ENCODE data around the gene LCE5A. TPM values are rescaled to one million over a fixed set of nuclear protein-coding genes. Genes with fewer than 3 reads are reported as not detected.
"Not testable (repeated sequence)": the region's sequence is repeated elsewhere in the genome, so short reads cannot be mapped to it uniquely, and the experiment has no call there.

Gene LCE5A
- total RNA-seq, 2 experiments from 2014 or later, result not detected

DNA sequence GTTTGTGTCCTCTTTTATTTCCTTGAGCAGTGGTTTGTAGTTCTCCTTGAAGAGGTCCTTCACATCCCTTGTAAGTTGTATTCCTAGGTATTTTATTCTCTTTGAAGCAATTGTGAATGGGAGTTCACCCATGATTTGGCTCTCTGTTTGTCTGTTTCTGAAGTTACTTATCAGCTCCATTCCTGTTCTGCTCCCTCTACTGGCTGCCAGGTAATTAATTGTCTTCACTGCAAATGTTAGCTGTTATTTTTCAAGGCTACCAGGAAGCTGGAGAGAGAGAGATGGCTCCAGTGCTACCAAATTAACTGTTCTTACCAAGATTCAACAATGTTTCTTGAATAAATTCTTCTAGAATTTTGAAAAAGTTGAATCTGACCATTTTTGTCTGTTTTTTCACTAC, 19.1 kb upstream of the LCE5A start:
- H3K36me3 ChIP-seq (ENCODE audit: insufficient read depth, low read length); BruUV-seq (replicated peaks); intact Hi-C loops (cut with micrococcal nuclease; ENCODE audit: unreplicated experiment); H3K9me2 ChIP-seq (ENCODE audit: insufficient read depth, low read length); H3K4me3 ChIP-seq (ENCODE audit: low read depth, low read length, poor library complexity, severe bottlenecking); H3K9me3 ChIP-seq (ENCODE audit: low read length); POLR2A ChIA-PET; H2AFZ ChIP-seq (ENCODE audit: low read length); H3K79me2 ChIP-seq (ENCODE audit: insufficient read depth, low read depth, low read length); DNase-seq (ENCODE audit: low spot score); CTCF ChIA-PET (ENCODE audit: unreplicated experiment); H3K4me2 ChIP-seq (ENCODE audit: low read length); H4K20me1 ChIP-seq (ENCODE audit: insufficient read depth, low read length); H3K27ac ChIP-seq (ENCODE audit: low read depth, low read length, poor library complexity, severe bottlenecking); H3K4me1 ChIP-seq (ENCODE audit: insufficient read depth, low read length, poor library complexity, severe bottlenecking): not testable (repeated sequence)
- peak; percentile 30; the same call in 1 of the 2 replicates for TF ChIP-seq CTCF (conservative IDR thresholded peaks at IDR 0.05; ENCODE audit: low read length)

DNA sequence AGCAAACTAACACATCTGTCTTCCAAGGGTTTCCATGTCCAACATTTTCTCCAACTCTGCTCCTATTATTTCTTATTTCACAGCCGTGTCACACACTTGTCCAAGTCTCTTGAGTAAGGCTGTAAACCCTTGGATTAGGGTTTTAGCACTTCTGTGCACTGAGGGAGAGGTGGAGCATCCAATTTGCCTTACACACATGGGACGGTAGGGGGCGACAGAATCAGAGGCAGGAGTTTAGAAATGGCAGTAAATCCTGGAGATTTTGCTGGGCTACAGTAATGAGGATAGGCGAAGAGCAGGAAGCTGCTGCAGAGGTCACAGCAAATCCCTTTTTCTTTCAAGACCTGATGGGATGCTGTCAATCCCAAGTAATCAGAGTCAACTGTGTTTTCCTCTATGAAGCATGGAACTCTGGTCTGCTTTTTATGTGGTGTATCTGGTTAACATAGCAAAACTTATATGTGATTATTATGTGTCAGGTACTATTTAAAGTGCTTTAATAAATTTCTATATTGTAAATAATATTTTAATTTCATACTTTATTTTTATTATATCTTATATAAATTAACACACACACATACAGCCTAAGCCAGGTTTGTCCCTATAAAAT, 15.4 kb upstream of the LCE5A start:
- Histone ChIP-seq H3K79me2 (ENCODE audit: insufficient read depth, low read depth, low read length) (no peaks in the 10 kb centered on the region), H3K9me3 (ENCODE audit: low read length) (no peaks in the 10 kb centered on the region), H3K4me3 (ENCODE audit: low read depth, low read length, poor library complexity, severe bottlenecking) (no peak overlapping the region), H4K20me1 (ENCODE audit: insufficient read depth, low read length) (no peaks in the 10 kb centered on the region), H3K36me3 (ENCODE audit: insufficient read depth, low read length) (no peaks in the 10 kb centered on the region), H3K27ac (ENCODE audit: low read depth, low read length, poor library complexity, severe bottlenecking) (no peak overlapping the region), H3K4me2 (ENCODE audit: low read length) (no peak overlapping the region), H3K4me1 (ENCODE audit: insufficient read depth, low read length, poor library complexity, severe bottlenecking) (no peaks in the 10 kb centered on the region), H2AFZ (ENCODE audit: low read length) (no peak overlapping the region), H3K9me2 (ENCODE audit: insufficient read depth, low read length) (no peaks in the 10 kb centered on the region)
- no peak for TF ChIP-seq CTCF (conservative IDR thresholded peaks at IDR 0.05; ENCODE audit: low read length)
- ChIA-PET POLR2A (no interaction called here), CTCF (ENCODE audit: unreplicated experiment) (no interaction called here)
- no peak for DNase-seq (ENCODE audit: low spot score)
- intact Hi-C loops (cut with micrococcal nuclease; ENCODE audit: unreplicated experiment), result no loop called here
- BruUV-seq (replicated peaks), result no TSS peak

DNA sequence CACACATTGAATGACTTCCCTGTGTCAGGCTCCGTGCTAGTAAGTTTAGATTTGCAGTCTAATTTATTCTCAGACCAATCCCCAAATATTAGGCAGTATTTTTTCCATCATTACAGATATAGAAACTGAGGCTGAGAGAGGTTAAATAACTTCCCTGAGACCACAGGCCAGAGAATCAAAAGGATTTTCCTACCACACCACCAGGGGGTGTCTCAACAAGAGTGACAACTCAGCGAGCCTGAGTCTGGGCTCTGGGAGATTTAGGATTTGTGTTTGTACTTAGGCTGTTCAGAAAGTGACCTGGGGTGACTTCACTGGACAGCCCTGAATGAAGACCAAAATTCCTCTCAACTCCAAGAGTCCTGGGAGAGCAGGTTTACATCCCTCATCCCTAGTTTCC, 13.3 kb upstream of the LCE5A start:
- H3K27ac ChIP-seq (ENCODE audit: low read depth, low read length, poor library complexity, severe bottlenecking), result no peak overlapping the region
- no peak for DNase-seq (ENCODE audit: low spot score)
- H3K4me3 ChIP-seq (ENCODE audit: low read depth, low read length, poor library complexity, severe bottlenecking), result no peak overlapping the region
- intact Hi-C loops (cut with micrococcal nuclease; ENCODE audit: unreplicated experiment), result no loop called here
- H3K79me2 ChIP-seq (ENCODE audit: insufficient read depth, low read depth, low read length), result no peaks in the 10 kb centered on the region
- no peaks in the 10 kb centered on the region for H3K4me1 ChIP-seq (ENCODE audit: insufficient read depth, low read length, poor library complexity, severe bottlenecking)
- no TSS peak for BruUV-seq (replicated peaks)
- no peaks in the 10 kb centered on the region for H3K9me2 ChIP-seq (ENCODE audit: insufficient read depth, low read length)
- no peaks in the 10 kb centered on the region for H3K9me3 ChIP-seq (ENCODE audit: low read length)
- CTCF ChIA-PET (ENCODE audit: unreplicated experiment), result no interaction called here
- POLR2A ChIA-PET, result no interaction called here
- H3K36me3 ChIP-seq (ENCODE audit: insufficient read depth, low read length), result no peaks in the 10 kb centered on the region
- TF ChIP-seq EZH2phosphoT487 (IDR thresholded peaks at IDR 0.05; ENCODE audit: borderline replicate concordance, low read depth, low read length), result no peak
- TF ChIP-seq CTCF (conservative IDR thresholded peaks at IDR 0.05; ENCODE audit: low read length), result peak; percentile 53
- no peak overlapping the region for H2AFZ ChIP-seq (ENCODE audit: low read length)
- no peak overlapping the region for H3K4me2 ChIP-seq (ENCODE audit: low read length)
- no peaks in the 10 kb centered on the region for H4K20me1 ChIP-seq (ENCODE audit: insufficient read depth, low read length)

All from OCI-LY7 (cell line).